ENCODE data around the gene XPNPEP2.

The XPNPEP2 gene

DNA sequence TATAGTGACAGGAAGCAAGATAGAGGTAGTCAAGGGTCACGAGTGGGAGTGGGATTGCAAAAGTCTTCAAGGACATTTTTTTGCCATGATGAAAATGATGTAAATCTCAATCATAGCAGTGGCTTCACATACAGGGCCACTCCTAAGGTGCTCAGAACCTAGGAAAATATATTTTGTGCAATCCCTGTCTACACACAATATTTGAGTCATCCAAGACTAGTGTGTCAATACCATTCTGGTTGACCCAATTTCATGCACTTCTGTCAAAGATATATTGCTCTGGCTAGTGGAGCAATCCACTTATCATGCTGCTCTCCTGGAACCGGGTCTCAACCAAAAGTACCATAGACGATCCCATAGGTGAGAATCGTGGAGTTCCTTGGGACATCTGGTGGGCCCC lies 24.2 kb upstream of the XPNPEP2 start:
- TF ChIP-seq CTCF (IDR thresholded peaks at IDR 0.05; ENCODE audit: low read depth, low read length) (no peak), POLR2A (IDR thresholded peaks at IDR 0.05; ENCODE audit: extremely low read depth, insufficient read length) (no peak), MYC (IDR thresholded peaks at IDR 0.05; ENCODE audit: low read depth, low read length) (no peak)
- TF ChIP-seq, protein P1, sequence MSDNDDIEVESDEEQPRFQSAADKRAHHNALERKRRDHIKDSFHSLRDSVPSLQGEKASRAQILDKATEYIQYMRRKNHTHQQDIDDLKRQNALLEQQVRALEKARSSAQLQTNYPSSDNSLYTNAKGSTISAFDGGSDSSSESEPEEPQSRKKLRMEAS (IDR thresholded peaks at IDR 0.05; ENCODE audit: low read depth, low read length) = no peak

DNA sequence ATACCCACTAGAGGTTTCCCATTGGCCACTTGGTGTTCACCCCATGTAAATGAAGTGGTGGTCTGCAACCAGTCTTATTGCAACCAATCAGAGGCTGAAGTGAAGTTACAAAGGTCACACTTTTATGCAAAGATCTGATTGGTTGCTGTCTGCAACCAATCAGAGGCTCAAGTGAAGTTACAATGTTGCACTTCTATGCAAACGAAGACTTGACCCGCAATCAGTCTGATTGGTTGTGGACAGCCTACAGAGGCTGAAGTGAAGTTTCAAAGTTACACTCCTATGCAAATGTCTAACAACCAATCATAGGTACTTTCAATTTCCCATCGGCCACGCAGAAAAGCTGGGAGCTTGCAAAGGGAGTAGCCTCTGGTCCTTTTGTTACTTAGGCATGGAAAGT lies 22.3 kb upstream of the XPNPEP2 start:
- H3K4me3 ChIP-seq (ENCODE audit: low read depth, low read length) = no peak overlapping the region
- no peak for DNase-seq (ENCODE audit: low read depth)
- TF ChIP-seq, protein P1 (IDR thresholded peaks at IDR 0.05; ENCODE audit: low read depth, low read length) = no peak
- no peak for TF ChIP-seq CTCF (IDR thresholded peaks at IDR 0.05; ENCODE audit: low read depth, low read length)
- no peak for TF ChIP-seq MYC (IDR thresholded peaks at IDR 0.05; ENCODE audit: low read depth, low read length)
- no peak for TF ChIP-seq POLR2A (IDR thresholded peaks at IDR 0.05; ENCODE audit: extremely low read depth, insufficient read length)

More for the DNA sequence above, 24.2 kb upstream of the XPNPEP2 start:
- no peak overlapping the region for H3K4me3 ChIP-seq (ENCODE audit: low read depth, low read length)
- DNase-seq (ENCODE audit: low read depth) = no peak

DNA sequence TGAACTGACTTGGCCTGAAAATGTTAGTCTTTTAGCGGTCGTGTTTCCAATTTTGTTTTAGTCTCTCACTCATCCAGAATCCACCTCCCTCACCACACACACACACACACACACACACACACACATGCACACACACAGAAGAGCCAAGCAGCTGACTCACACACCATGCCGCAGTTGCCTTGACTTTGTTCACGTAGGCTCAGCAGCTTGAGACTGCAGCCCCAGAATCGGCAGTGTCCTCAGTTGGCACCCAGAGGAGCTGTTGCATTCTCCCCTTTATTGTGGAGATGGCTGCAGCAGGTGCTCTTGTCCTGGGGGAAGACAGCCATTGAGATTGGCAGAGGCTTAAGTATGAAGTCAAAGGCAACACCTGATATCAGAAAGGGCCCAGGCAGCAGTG lies 20.9 kb upstream of the XPNPEP2 start:
- TF ChIP-seq, protein P1 (IDR thresholded peaks at IDR 0.05; ENCODE audit: low read depth, low read length) = no peak
- no peak for TF ChIP-seq POLR2A (IDR thresholded peaks at IDR 0.05; ENCODE audit: extremely low read depth, insufficient read length)
- TF ChIP-seq CTCF (IDR thresholded peaks at IDR 0.05; ENCODE audit: low read depth, low read length) = no peak
- no peak overlapping the region for H3K4me3 ChIP-seq (ENCODE audit: low read depth, low read length)
- DNase-seq (ENCODE audit: low read depth) = no peak

- no peak overlapping the region for H3K4me3 ChIP-seq (ENCODE audit: low read depth, low read length)
- TF ChIP-seq, protein P1 (IDR thresholded peaks at IDR 0.05; ENCODE audit: low read depth, low read length) = no peak
- TF ChIP-seq CTCF (IDR thresholded peaks at IDR 0.05; ENCODE audit: low read depth, low read length) (no peak), MYC (IDR thresholded peaks at IDR 0.05; ENCODE audit: low read depth, low read length) (no peak), POLR2A (IDR thresholded peaks at IDR 0.05; ENCODE audit: extremely low read depth, insufficient read length) (no peak)
- no peak for DNase-seq (ENCODE audit: low read depth)
Observed at GRCh38 chrX:129718676-129719075, 20.1 kb upstream of the XPNPEP2 start.

DNA sequence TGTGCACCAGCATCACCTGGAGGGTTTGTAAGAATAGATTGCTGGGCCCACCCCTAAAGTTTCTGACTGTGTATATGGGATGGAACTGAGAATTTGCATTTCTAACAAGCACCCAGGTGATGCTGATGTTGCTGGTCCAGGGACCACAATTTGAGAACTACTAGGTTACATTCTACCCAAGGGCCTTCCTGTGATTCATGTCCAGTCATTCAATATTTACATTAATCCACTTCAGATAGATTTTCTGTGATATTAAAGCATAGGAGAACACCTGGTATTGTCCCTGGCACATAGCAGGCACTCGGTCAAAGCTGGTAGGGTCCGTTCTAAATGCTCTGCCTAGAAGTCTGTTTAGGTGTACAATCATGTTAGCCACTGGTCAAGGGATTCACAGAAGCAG lies 19.5 kb upstream of the XPNPEP2 start:
- DNase-seq (ENCODE audit: low read depth) = no peak
- TF ChIP-seq, protein P1 (IDR thresholded peaks at IDR 0.05; ENCODE audit: low read depth, low read length) = no peak
- TF ChIP-seq CTCF (IDR thresholded peaks at IDR 0.05; ENCODE audit: low read depth, low read length) (no peak), MYC (IDR thresholded peaks at IDR 0.05; ENCODE audit: low read depth, low read length) (no peak), POLR2A (IDR thresholded peaks at IDR 0.05; ENCODE audit: extremely low read depth, insufficient read length) (no peak)

More for the DNA sequence above, 19.5 kb upstream of the XPNPEP2 start:
- H3K4me3 ChIP-seq (ENCODE audit: low read depth, low read length) = no peak overlapping the region

Data from NB4 (cell line).